SK-N-SH (cell line): ENCODE results near the gene ZNF454. TPM values are rescaled to one million over a fixed set of nuclear protein-coding genes. Genes with fewer than 3 reads are reported as not detected.

Experiments
- CTCF ChIA-PET: fragments of 300-600, 350-600 bp; formaldehyde crosslinking; extraction: SDS; loops from one replicate; lab custom pipeline; 2021; lab: Yijun Ruan, JAX
- POLR2A ChIA-PET: fragments of 350-600 bp; sonication (Branson Sonifier 250); formaldehyde crosslinking; extraction: SDS; loops from one replicate; lab custom pipeline; 2020; ENCODE audit warnings: antibody characterized with exemption, inconsistent platforms; lab: Yijun Ruan, JAX
- DNase-seq: peaks from one replicate; pipeline ENCODE4 v3.0.0; 2012
- H2AFZ ChIP-seq: fragments of 200-600 bp; sonication (generic); 2 replicates; pipeline ENCODE4 v1.8.1; 2016; ENCODE audit warnings: antibody characterized with exemption, mild to moderate bottlenecking, low read depth
- H3F3A ChIP-seq: fragments of 200-600 bp; sonication (generic); replicated peaks from 2 replicates; pipeline ENCODE3; 2016; ENCODE audit warnings: antibody characterized with exemption, mild to moderate bottlenecking; ENCODE audit not compliant: insufficient read depth
- H3K27ac ChIP-seq, 2 experiments: fragments of 200-500 bp in 1 of 2; fragments of 200-600 bp in 1 of 2; sonication (Bioruptor generic) in 1 of 2; sonication (generic), shearing (Covaris generic) in 1 of 2; 2 replicates each; pipeline versions ENCODE4 v1.5.1 to v1.6.1; 2014 to 2016; ENCODE audit warnings: low read depth in 2 of 2, inconsistent platforms in 1 of 2, low read length in 1 of 2, mild to moderate bottlenecking in 1 of 2, mixed read lengths in 1 of 2
- H3K27me3 ChIP-seq: fragments of 200-600 bp; sonication (generic), shearing (Covaris generic); 2 replicates; pipeline ENCODE4 v1.6.1; 2016; ENCODE audit warnings: mixed run types; ENCODE audit not compliant: insufficient read depth
- H3K36me3 ChIP-seq, 2 experiments: fragments of 200-500 bp in 1 of 2; fragments of 200-600 bp in 1 of 2; sonication (Bioruptor generic) in 1 of 2; sonication (generic) in 1 of 2; replicated peaks in 1 of 2; 2 replicates each; pipeline versions ENCODE3 to v1.5.1; 2014 to 2016; ENCODE audit warnings: low read length in 1 of 2, mild to moderate bottlenecking in 1 of 2; ENCODE audit not compliant: insufficient read depth in 2 of 2, control insufficient read depth in 1 of 2
- H3K4me1 ChIP-seq, 2 experiments: fragments of 200-500 bp in 1 of 2; fragments of 200-600 bp in 1 of 2; sonication (Bioruptor generic) in 1 of 2; sonication (generic), shearing (Covaris generic) in 1 of 2; 2 replicates each; pipeline versions ENCODE4 v1.5.1 to v1.6.1; 2014 to 2016; ENCODE audit warnings: low read depth in 1 of 2, low read length in 1 of 2, mixed run types in 1 of 2; ENCODE audit not compliant: insufficient read depth in 2 of 2, control insufficient read depth in 1 of 2
- H3K4me2 ChIP-seq: fragments of 200-600 bp; sonication (generic), shearing (Covaris generic); 2 replicates; pipeline ENCODE4 v1.6.1; 2017; ENCODE audit warnings: mixed run types
- H3K4me3 ChIP-seq, 2 experiments: fragments of 200-500 bp in 1 of 2; fragments of 200-600 bp in 1 of 2; sonication (Bioruptor generic) in 1 of 2; sonication (generic), shearing (Covaris generic) in 1 of 2; 2 replicates each; pipeline versions ENCODE4 v1.5.1 to v1.8.1; 2014 to 2016; ENCODE audit warnings: low read depth in 2 of 2, inconsistent platforms in 1 of 2, low read length in 1 of 2, mild to moderate bottlenecking in 1 of 2, mixed read lengths in 1 of 2, moderate library complexity in 1 of 2
- H3K79me2 ChIP-seq: fragments of 200-600 bp; sonication (generic); 2 replicates; pipeline ENCODE4 v1.8.1; 2017; ENCODE audit warnings: mild to moderate bottlenecking; ENCODE audit not compliant: insufficient read depth
- H3K9ac ChIP-seq: fragments of 200-600 bp; sonication (generic); 2 replicates; pipeline ENCODE4 v1.6.1; 2017; ENCODE audit warnings: mixed run types
- H3K9me2 ChIP-seq: fragments of 200-600 bp; sonication (generic); 2 replicates; pipeline ENCODE4 v1.6.1; 2017; ENCODE audit warnings: mixed run types
- H3K9me3 ChIP-seq: fragments of 200-600 bp; sonication (generic); 2 replicates; pipeline ENCODE4 v1.6.1; 2017; ENCODE audit warnings: mixed run types, mild to moderate bottlenecking, moderate library complexity
- H4K20me1 ChIP-seq: fragments of 200-600 bp; sonication (generic); 2 replicates; pipeline ENCODE4 v1.6.1; 2017; ENCODE audit warnings: mild to moderate bottlenecking, mixed run types; ENCODE audit not compliant: insufficient read depth
- FOSL2 ChIP-seq: IDR thresholded peaks from 2 replicates; pipeline ENCODE4 v1.4.0; 2012; ENCODE audit warnings: low read depth, mild to moderate bottlenecking, moderate library complexity, borderline replicate concordance
- FOXM1 ChIP-seq: IDR thresholded peaks from 2 replicates; pipeline ENCODE4 v1.4.0; 2012; ENCODE audit warnings: low read depth, mild to moderate bottlenecking
- JUND ChIP-seq: IDR thresholded peaks from 2 replicates; pipeline ENCODE4 v1.4.0; 2012
- MAX ChIP-seq: IDR thresholded peaks from 2 replicates; pipeline ENCODE4 v1.4.0; 2012; ENCODE audit warnings: low read depth
- MEF2A ChIP-seq: IDR thresholded peaks from 2 replicates; pipeline ENCODE4 v1.4.0; 2012; ENCODE audit warnings: low read depth, borderline replicate concordance
- MXI1 ChIP-seq: IDR thresholded peaks from 2 replicates; pipeline ENCODE4 v1.6.1; 2012; ENCODE audit warnings: mild to moderate bottlenecking, low read depth, low read length, improper control_type of control experiment
- NRF1 ChIP-seq: IDR thresholded peaks from 2 replicates; pipeline ENCODE4 v1.6.1; 2012; ENCODE audit warnings: low read depth, mild to moderate bottlenecking, low read length
- PBX3 ChIP-seq: IDR thresholded peaks from 2 replicates; pipeline ENCODE4; 2012
- POLR2AphosphoS5 ChIP-seq: IDR thresholded peaks from 2 replicates; pipeline ENCODE4 v1.6.1; 2012; ENCODE audit warnings: low read depth, low read length
- RCOR1 ChIP-seq: fragments of 150-350 bp; IDR thresholded peaks from 2 replicates; pipeline ENCODE4 v1.6.1; 2017; ENCODE audit warnings: antibody characterized with exemption, low read length
- SIN3A ChIP-seq: IDR thresholded peaks from 2 replicates; pipeline ENCODE4 v1.6.1; 2012; ENCODE audit warnings: low read depth, mild to moderate bottlenecking, low read length, moderate library complexity, borderline replicate concordance
- SMC3 ChIP-seq: IDR thresholded peaks from 2 replicates; pipeline ENCODE4 v1.6.1; 2012; ENCODE audit warnings: low read depth, low read length, improper control_type of control experiment
- YY1 ChIP-seq: IDR thresholded peaks from 2 replicates; pipeline ENCODE4 v1.4.0; 2012; ENCODE audit warnings: low read depth, mild to moderate bottlenecking
- WGBS: methylation state at CpG from one replicate; pipeline ENCODE4 v1.1.6; 2017; ENCODE audit warnings: low lambda C conversion rate; 5-methylcytosine and 5-hydroxymethylcytosine counted together
- polyA plus RNA-seq, 3 experiments: library from polyadenylated mRNA; depleted of rRNA; stranded (reverse); fragments of >200 nt; gene quantifications; 2 replicates each; pipeline ENCODE4 v1.2.3, GENCODE V29; 2012

ZNF454 gene
- polyA plus RNA-seq, 1 of the 3 experiments (the other 2 are of a cell fraction), result 0.15 TPM

GRCh38 chr5:178941361-178941760 is 363 bp downstream of the ZNF454 start:
- Histone ChIP-seq H3K9me3 (peaks cover 5% of the 10 kb centered on the region; the same call in 1 of the 2 replicates), H2AFZ (no peak overlapping the region), H3K4me3 (peak overlapping the region in 1 of 2 experiments; percentile 50; a peak in 2 of 4 replicates), H3K9me2 (no peaks in the 10 kb centered on the region), H3K4me1 (peaks cover 0 to 5% of the 10 kb centered on the region in 2 experiments; a peak in 1 of 4 replicates), H3K27me3 (no peaks in the 10 kb centered on the region), H3K79me2 (no peaks in the 10 kb centered on the region), H3K27ac (peak overlapping the region in 1 of 2 experiments; percentile 61; a peak in 1 of 4 replicates), H4K20me1 (no peaks in the 10 kb centered on the region), H3K4me2 (no peak overlapping the region), H3F3A (no peaks in the 10 kb centered on the region), H3K9ac (no peak overlapping the region), H3K36me3 (no peaks in the 10 kb centered on the region)
- POLR2A ChIA-PET, result no interaction called here
- WGBS, result 9% methylated on average over 7 of the region's 23 CpGs
- TF ChIP-seq MEF2A (no peak), PBX3 (no peak), FOXM1 (no peak), POLR2AphosphoS5 (no peak), JUND (no peak)
- CTCF ChIA-PET, result interaction anchor here (0.7 kb wide), 1 partner anchor 28 kb away, joined by 3 read pairs; no protein-coding TSS in a partner anchor
- no peak for DNase-seq

- peaks cover 4% of the 10 kb centered on the region; the same call in 1 of the 2 replicates for H3K9me3 ChIP-seq
- no peaks in the 10 kb centered on the region for H3K9me2 ChIP-seq
- H2AFZ ChIP-seq, result no peak overlapping the region
- no peaks in the 10 kb centered on the region for H3K79me2 ChIP-seq
- H4K20me1 ChIP-seq, result no peaks in the 10 kb centered on the region
- CTCF ChIA-PET, result no interaction called here
- H3K27me3 ChIP-seq, result no peaks in the 10 kb centered on the region
- no peak overlapping the region for H3K27ac ChIP-seq
- DNase-seq, result no peak
- POLR2A ChIA-PET, result no interaction called here
- no peak for TF ChIP-seq FOXM1
- TF ChIP-seq PBX3, result no peak
- no peak for TF ChIP-seq FOSL2
- no peaks in the 10 kb centered on the region for H3K4me1 ChIP-seq
- WGBS, result 51% methylated on average over 5 of the region's 5 CpGs
- no peak overlapping the region for H3K4me3 ChIP-seq
- H3K36me3 ChIP-seq, result no peaks in the 10 kb centered on the region
- H3F3A ChIP-seq, result no peaks in the 10 kb centered on the region
- H3K4me2 ChIP-seq, result no peak overlapping the region
- no peak overlapping the region for H3K9ac ChIP-seq
These were observed 24.6 kb downstream of the ZNF454 start for GRCh38 chr5:178965465-178966055.

- POLR2A ChIA-PET, result no interaction called here
- CTCF ChIA-PET, result no interaction called here
- no peak for TF ChIP-seq NRF1
- TF ChIP-seq MEF2A, result no peak
- no peak for TF ChIP-seq RCOR1
- no peak for TF ChIP-seq MAX
- no peak for TF ChIP-seq FOSL2
- TF ChIP-seq SMC3, result no peak
- TF ChIP-seq MXI1, result no peak
- TF ChIP-seq YY1, result no peak
- no peak for TF ChIP-seq PBX3
- TF ChIP-seq SIN3A, result no peak
These were observed 40.4 kb downstream of the ZNF454 start for GRCh38 chr5:178981381-178981780.

More at GRCh38 chr5:178981381-178981780, 40.4 kb downstream of the ZNF454 start:
- no peaks in the 10 kb centered on the region for H3K79me2 ChIP-seq
- H3K4me3 ChIP-seq, result no peak overlapping the region; a peak in 1 of 4 replicates
- no peak overlapping the region for H3K9ac ChIP-seq
- no peaks in the 10 kb centered on the region for H3K27me3 ChIP-seq
- H3K9me2 ChIP-seq, result no peaks in the 10 kb centered on the region
- H3K4me1 ChIP-seq, result no peaks in the 10 kb centered on the region
- H3K36me3 ChIP-seq, result no peaks in the 10 kb centered on the region
- H3K9me3 ChIP-seq, result no peaks in the 10 kb centered on the region
- H3K27ac ChIP-seq, result no peak overlapping the region
- 45% methylated on average over 9 of the region's 15 CpGs for WGBS
- DNase-seq, result no peak
- no peaks in the 10 kb centered on the region for H3F3A ChIP-seq
- H2AFZ ChIP-seq, result no peak overlapping the region
- H3K4me2 ChIP-seq, result no peak overlapping the region
- H4K20me1 ChIP-seq, result no peaks in the 10 kb centered on the region
